Muscle layer of duodenum (tissue), 2 donors: ENCODE measurements around the gene UBR7.

ENCODE experiments used
- H3K27ac ChIP-seq: one replicate; pipeline ENCODE4 v1.7.0; 2013; ENCODE audit warnings: mild to moderate bottlenecking, low read length
- H3K27me3 ChIP-seq: one replicate; pipeline ENCODE4 v1.7.0; 2013; ENCODE audit warnings: low read depth, mild to moderate bottlenecking, control low read depth, low read length
- H3K36me3 ChIP-seq, 2 donors: one replicate each; pipeline ENCODE4 v1.7.0; 2013; ENCODE audit warnings: low read length in 2 of 2, control low read depth in 1 of 2, mild to moderate bottlenecking in 1 of 2; ENCODE audit not compliant: insufficient read depth in 2 of 2, control insufficient read depth in 1 of 2
- H3K4me1 ChIP-seq, 2 donors: one replicate each; pipeline ENCODE4 v1.7.0; 2013; ENCODE audit warnings: low read length in 2 of 2, mild to moderate bottlenecking in 2 of 2, control low read depth in 1 of 2, moderate library complexity in 1 of 2; ENCODE audit not compliant: insufficient read depth in 2 of 2, control insufficient read depth in 1 of 2
- H3K4me3 ChIP-seq, 2 donors: one replicate each; pipeline ENCODE4 v1.7.0; 2013; ENCODE audit warnings: low read length in 2 of 2, low read depth in 1 of 2, mild to moderate bottlenecking in 1 of 2
- H3K9me3 ChIP-seq, 2 donors: one replicate each; pipeline ENCODE4 v1.7.0; 2013; ENCODE audit warnings: low read length in 2 of 2, control low read depth in 1 of 2, mild to moderate bottlenecking in 1 of 2; ENCODE audit not compliant: control insufficient read depth in 1 of 2
- donor health status: healthy.

Gene UBR7

GRCh38 chr14:93200553-93200952, 6.5 kb upstream of the UBR7 start:
- Histone ChIP-seq H3K27ac (no peak overlapping the region), H3K9me3 (no peaks in the 10 kb centered on the region), H3K27me3 (no peaks in the 10 kb centered on the region), H3K4me1 (peaks cover 0 to 2% of the 10 kb centered on the region in 2 donors), H3K4me3 (no peak overlapping the region), H3K36me3 (no peaks in the 10 kb centered on the region)

GRCh38 chr14:93201155-93201704, 5.8 kb upstream of the UBR7 start:
- Histone ChIP-seq H3K36me3 (no peaks in the 10 kb centered on the region), H3K4me1 (peaks cover 0 to 9% of the 10 kb centered on the region in 2 donors), H3K9me3 (no peaks in the 10 kb centered on the region), H3K27ac (no peak overlapping the region), H3K27me3 (no peaks in the 10 kb centered on the region), H3K4me3 (no peak overlapping the region)

GRCh38 chr14:93207468-93208308, 632 bp downstream of the UBR7 start:
- peak overlapping the region; percentile 85 to 90 for H3K4me3 ChIP-seq

GRCh38 chr14:93212432-93212831, 5.4 kb downstream of the UBR7 start:
- H3K36me3 ChIP-seq = peaks cover 21 to 41% of the 10 kb centered on the region in 2 donors
- no peak overlapping the region for H3K27ac ChIP-seq
- no peak overlapping the region for H3K4me3 ChIP-seq
- H3K4me1 ChIP-seq = peaks cover 8 to 12% of the 10 kb centered on the region in 2 donors
- H3K27me3 ChIP-seq = no peaks in the 10 kb centered on the region
- no peaks in the 10 kb centered on the region for H3K9me3 ChIP-seq

More at GRCh38 chr14:93207468-93208308, 632 bp downstream of the UBR7 start:
- Histone ChIP-seq H3K9me3 (no peaks in the 10 kb centered on the region), H3K36me3 (peaks cover 6 to 13% of the 10 kb centered on the region in 2 donors), H3K4me1 (peaks cover 8 to 22% of the 10 kb centered on the region in 2 donors), H3K27me3 (no peaks in the 10 kb centered on the region), H3K27ac (peak overlapping the region; percentile 74)

DNA sequence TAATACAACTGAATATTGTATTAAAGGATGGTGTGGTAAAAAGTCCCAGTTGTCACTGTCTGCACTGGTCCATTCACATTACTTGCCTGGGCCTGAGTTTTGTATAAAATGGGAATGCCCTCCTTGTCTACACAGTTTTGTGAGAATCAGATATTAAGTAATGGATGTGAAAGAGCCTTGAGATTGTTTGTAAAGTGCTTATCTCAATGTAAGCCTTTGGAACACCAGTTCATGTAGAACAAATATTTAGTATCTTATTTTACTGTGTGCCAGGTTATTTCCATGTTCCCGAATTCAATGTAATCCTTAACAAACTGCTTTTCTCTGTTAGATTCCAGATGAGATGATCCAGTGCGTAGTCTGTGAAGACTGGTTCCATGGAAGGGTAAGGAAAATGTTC, 7.5 kb downstream of the UBR7 start:
- no peaks in the 10 kb centered on the region for H3K4me1 ChIP-seq
- H3K4me3 ChIP-seq = no peak overlapping the region
- no peaks in the 10 kb centered on the region for H3K9me3 ChIP-seq
- H3K27me3 ChIP-seq = no peaks in the 10 kb centered on the region
- H3K36me3 ChIP-seq = peaks cover 27 to 50% of the 10 kb centered on the region in 2 donors
- no peak overlapping the region for H3K27ac ChIP-seq

GRCh38 chr14:93219103-93219726, 12.2 kb downstream of the UBR7 start:
- H3K27ac ChIP-seq = no peak overlapping the region
- H3K36me3 ChIP-seq = peaks cover 34 to 58% of the 10 kb centered on the region in 2 donors
- no peaks in the 10 kb centered on the region for H3K27me3 ChIP-seq
- no peaks in the 10 kb centered on the region for H3K9me3 ChIP-seq
- no peaks in the 10 kb centered on the region for H3K4me1 ChIP-seq
- H3K4me3 ChIP-seq = no peak overlapping the region

DNA sequence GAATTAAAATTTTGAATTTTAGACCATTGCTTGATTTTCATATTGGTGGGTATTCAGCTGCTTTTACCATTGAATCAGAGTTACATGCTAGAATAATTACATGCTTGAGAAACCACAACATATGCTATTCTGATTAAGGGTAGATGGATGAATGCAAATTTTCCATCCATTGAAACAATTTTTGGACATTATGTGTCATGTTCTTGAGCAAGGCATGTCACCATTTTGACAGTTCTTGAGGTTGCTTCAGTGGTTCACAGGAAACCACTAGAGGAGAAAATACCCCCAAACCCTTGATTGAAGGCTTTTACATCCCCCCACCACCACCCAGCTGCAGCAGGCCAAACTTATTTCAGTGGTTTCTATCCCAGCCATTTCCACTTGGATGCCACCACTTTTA, 13.5 kb downstream of the UBR7 start:
- no peaks in the 10 kb centered on the region for H3K9me3 ChIP-seq
- peaks cover 28 to 61% of the 10 kb centered on the region in 2 donors for H3K36me3 ChIP-seq
- no peaks in the 10 kb centered on the region for H3K27me3 ChIP-seq
- H3K4me3 ChIP-seq = no peak overlapping the region
- H3K27ac ChIP-seq = no peak overlapping the region
- H3K4me1 ChIP-seq = no peaks in the 10 kb centered on the region

DNA sequence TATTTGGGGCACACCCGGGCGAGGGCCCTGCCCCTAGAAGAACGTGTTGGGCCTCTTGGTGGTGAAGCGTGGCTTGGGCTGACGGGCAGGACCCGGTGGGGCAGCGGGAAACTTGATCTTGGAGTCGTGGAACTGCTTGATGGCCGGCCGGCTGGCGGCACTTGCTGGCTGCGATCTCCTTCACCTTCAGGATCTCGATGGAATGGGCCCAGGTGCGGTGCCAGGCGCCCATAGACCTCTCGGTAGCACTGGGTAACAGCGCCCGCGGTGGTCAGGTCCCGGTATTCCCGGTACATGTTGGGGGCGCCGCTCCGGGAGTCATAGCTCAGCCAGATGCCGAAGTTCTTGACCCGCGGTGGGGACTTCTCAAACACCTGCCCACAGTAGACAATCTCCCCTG, 16.5 kb downstream of the UBR7 start:
- no peaks in the 10 kb centered on the region for H3K4me1 ChIP-seq
- H3K27ac ChIP-seq = no peak overlapping the region
- no peaks in the 10 kb centered on the region for H3K27me3 ChIP-seq
- H3K9me3 ChIP-seq = no peaks in the 10 kb centered on the region
- H3K36me3 ChIP-seq = peaks cover 30 to 65% of the 10 kb centered on the region in 2 donors
- no peak overlapping the region for H3K4me3 ChIP-seq

DNA sequence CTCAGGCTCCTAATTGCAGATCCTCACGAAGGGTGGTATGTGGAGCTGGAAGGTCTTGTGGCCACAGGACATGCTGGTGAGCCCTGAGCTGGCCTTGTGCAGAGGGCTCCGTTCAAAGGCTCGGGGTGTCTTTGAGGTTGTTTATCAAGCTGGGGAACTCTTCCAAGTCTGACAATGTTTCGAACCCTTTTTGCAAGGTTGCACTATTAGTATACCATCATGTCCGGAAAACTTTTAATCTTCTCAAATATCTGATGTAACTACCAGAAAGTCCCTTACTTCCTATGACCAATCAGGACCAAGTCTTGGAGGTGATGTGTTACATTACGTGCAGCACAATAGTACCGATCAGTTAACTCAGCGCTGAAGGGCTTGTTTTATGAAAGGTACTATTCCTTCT, 21.5 kb downstream of the UBR7 start:
- Histone ChIP-seq H3K9me3 (no peaks in the 10 kb centered on the region), H3K27me3 (no peaks in the 10 kb centered on the region), H3K27ac (no peak overlapping the region), H3K4me1 (no peaks in the 10 kb centered on the region), H3K4me3 (no peak overlapping the region), H3K36me3 (peaks cover 19 to 49% of the 10 kb centered on the region in 2 donors)

GRCh38 chr14:93230539-93230938, 23.5 kb downstream of the UBR7 start:
- H3K4me3 ChIP-seq = no peak overlapping the region

DNA sequence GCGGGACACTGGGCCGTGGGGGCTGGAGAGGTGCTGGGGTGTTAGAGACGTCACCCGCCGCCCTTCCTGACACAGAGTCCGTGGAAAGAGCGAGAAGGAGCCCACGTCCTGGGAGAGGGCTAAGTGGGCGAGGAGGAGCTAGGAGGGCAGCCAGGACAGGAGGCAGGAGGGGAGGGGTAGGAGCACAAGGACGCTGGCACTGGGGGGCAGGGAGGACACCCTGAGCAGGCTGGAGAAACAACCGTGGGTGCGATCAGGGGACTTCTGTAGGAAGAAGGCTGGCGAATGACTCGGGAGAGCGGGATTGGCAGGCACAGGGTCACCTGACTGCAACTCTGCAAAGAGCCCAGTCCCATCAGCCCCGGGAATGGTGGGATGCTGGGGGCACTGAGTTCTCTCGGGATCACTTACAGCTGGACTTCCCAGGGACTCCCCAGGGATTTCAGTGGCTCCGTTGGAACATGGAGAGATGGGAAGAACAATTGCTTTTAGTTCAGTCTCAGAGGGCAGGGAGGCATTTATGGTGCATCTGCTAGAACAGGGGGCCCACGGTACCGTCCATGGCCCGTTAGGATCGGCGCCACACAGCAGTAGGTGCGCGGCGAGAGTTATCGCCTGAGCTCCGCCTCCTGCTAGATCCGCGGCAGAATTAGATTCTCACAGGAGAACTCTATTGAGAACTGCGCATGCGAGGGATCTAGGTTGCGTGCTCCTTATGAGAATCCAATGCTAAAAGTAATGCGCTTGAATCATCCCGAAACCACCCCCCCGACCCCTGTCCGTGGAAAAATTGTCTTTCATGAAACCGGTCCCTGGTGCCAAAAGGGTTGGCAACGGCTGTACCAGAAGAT, 24.3 kb downstream of the UBR7 start:
- Histone ChIP-seq H3K27ac (no peak overlapping the region), H3K4me1 (no peaks in the 10 kb centered on the region), H3K27me3 (no peaks in the 10 kb centered on the region), H3K9me3 (no peaks in the 10 kb centered on the region), H3K4me3 (peak overlapping the region; percentile 49 to 64), H3K36me3 (peaks cover 19 to 25% of the 10 kb centered on the region in 2 donors)

More at GRCh38 chr14:93230539-93230938, 23.5 kb downstream of the UBR7 start:
- no peaks in the 10 kb centered on the region for H3K4me1 ChIP-seq
- no peaks in the 10 kb centered on the region for H3K9me3 ChIP-seq
- no peak overlapping the region for H3K27ac ChIP-seq
- peaks cover 19 to 33% of the 10 kb centered on the region in 2 donors for H3K36me3 ChIP-seq
- H3K27me3 ChIP-seq = no peaks in the 10 kb centered on the region
